Measurements from ENCODE around the gene ARHGAP22.

Gene ARHGAP22

DNA sequence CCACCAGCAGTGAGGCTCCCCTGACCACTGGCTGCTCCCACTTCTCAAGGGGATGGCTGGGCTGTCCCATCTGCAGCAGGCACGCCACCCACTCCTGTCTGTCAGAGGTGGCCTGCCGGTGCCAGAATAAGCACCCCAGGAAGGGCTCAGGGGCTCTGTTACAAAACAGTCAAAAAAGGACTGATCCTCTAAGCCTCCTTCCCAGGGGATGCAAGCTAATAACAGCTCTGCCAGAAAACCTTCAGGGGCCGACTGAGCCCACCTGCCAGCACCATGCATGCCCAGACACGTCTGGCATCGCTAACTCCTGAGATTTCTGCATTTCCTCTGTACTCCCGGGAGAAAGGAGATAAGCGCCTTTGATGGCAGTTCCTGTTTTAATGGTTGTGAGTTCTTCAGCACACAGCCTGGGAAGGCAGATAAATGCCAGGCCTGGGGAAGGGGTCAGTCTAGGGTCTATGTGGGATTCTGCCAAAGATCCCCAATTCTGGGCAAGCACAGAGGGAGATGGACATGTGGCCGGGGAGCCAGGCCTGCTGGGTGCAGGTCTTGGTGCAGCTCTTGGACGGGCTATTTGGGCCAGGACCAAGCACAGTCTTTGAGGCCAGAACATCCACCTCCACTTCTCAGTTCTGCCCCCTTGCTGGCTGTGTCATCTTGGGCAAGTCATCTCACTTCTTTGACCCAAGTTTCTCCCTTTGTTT, 128.4 kb downstream of the ARHGAP22 start:
- H3K4me3 ChIP-seq (replicated peaks; ENCODE audit: low read depth, low read length) = no peak overlapping the region
- no peak for DNase-seq (ENCODE audit: extremely low read depth, low read depth)
- TF ChIP-seq, protein P1, sequence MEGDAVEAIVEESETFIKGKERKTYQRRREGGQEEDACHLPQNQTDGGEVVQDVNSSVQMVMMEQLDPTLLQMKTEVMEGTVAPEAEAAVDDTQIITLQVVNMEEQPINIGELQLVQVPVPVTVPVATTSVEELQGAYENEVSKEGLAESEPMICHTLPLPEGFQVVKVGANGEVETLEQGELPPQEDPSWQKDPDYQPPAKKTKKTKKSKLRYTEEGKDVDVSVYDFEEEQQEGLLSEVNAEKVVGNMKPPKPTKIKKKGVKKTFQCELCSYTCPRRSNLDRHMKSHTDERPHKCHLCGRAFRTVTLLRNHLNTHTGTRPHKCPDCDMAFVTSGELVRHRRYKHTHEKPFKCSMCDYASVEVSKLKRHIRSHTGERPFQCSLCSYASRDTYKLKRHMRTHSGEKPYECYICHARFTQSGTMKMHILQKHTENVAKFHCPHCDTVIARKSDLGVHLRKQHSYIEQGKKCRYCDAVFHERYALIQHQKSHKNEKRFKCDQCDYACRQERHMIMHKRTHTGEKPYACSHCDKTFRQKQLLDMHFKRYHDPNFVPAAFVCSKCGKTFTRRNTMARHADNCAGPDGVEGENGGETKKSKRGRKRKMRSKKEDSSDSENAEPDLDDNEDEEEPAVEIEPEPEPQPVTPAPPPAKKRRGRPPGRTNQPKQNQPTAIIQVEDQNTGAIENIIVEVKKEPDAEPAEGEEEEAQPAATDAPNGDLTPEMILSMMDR (IDR thresholded peaks at IDR 0.05; ENCODE audit: low read depth, low read length, missing control alignments) = no peak

DNA sequence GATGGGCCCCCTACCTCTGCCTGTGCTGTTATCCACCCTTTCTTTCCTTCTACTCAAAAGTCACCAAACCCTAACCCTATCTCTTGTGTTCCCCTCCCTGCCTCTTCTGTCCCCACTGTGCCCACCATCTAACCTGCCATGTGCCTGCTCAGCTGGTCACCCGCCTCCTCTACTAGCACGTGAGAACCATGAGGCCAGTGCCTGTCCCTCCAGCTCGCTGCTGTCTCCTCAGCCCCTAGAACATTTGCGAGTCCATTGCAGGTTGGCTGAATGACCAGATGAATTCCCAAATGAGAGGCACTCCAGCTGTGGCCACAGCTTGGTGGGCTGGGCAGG, 129.0 kb downstream of the ARHGAP22 start:
- TF ChIP-seq, protein P1 (IDR thresholded peaks at IDR 0.05; ENCODE audit: low read depth, low read length, missing control alignments) = no peak
- no peak for DNase-seq (ENCODE audit: extremely low read depth, low read depth)
- no peak overlapping the region for H3K4me3 ChIP-seq (replicated peaks; ENCODE audit: low read depth, low read length)

- TF ChIP-seq, protein P1 (IDR thresholded peaks at IDR 0.05; ENCODE audit: low read depth, low read length, missing control alignments) = no peak
- DNase-seq (ENCODE audit: extremely low read depth, low read depth) = no peak
- H3K4me3 ChIP-seq (replicated peaks; ENCODE audit: low read depth, low read length) = no peak overlapping the region
Observed at GRCh38 chr10:48474765-48475365, 130.0 kb downstream of the ARHGAP22 start.

GRCh38 chr10:48473704-48474103, 131.2 kb downstream of the ARHGAP22 start:
- TF ChIP-seq, protein P1 (IDR thresholded peaks at IDR 0.05; ENCODE audit: low read depth, low read length, missing control alignments) = no peak
- no peak for DNase-seq (ENCODE audit: extremely low read depth, low read depth)
- H3K4me3 ChIP-seq (replicated peaks; ENCODE audit: low read depth, low read length) = no peak overlapping the region

GRCh38 chr10:48472501-48473069, 132.3 kb downstream of the ARHGAP22 start:
- H3K4me3 ChIP-seq (replicated peaks; ENCODE audit: low read depth, low read length) = no peak overlapping the region
- DNase-seq (ENCODE audit: extremely low read depth, low read depth) = no peak
- TF ChIP-seq, protein P1 (IDR thresholded peaks at IDR 0.05; ENCODE audit: low read depth, low read length, missing control alignments) = no peak

GRCh38 chr10:48470893-48471805, 133.7 kb downstream of the ARHGAP22 start:
- TF ChIP-seq, protein P1 (IDR thresholded peaks at IDR 0.05; ENCODE audit: low read depth, low read length, missing control alignments) = no peak
- H3K4me3 ChIP-seq (replicated peaks; ENCODE audit: low read depth, low read length) = no peak overlapping the region
- DNase-seq (ENCODE audit: extremely low read depth, low read depth) = no peak

All from HFF-Myc (cell line).